Measurements from ENCODE around the gene RSPRY1.

- no peak for TF ChIP-seq GABPA (IDR thresholded peaks at IDR 0.05; ENCODE audit: low read depth)
- TF ChIP-seq YY1 (IDR thresholded peaks at IDR 0.05; ENCODE audit: low read depth), result no peak
- TF ChIP-seq, protein P1, sequence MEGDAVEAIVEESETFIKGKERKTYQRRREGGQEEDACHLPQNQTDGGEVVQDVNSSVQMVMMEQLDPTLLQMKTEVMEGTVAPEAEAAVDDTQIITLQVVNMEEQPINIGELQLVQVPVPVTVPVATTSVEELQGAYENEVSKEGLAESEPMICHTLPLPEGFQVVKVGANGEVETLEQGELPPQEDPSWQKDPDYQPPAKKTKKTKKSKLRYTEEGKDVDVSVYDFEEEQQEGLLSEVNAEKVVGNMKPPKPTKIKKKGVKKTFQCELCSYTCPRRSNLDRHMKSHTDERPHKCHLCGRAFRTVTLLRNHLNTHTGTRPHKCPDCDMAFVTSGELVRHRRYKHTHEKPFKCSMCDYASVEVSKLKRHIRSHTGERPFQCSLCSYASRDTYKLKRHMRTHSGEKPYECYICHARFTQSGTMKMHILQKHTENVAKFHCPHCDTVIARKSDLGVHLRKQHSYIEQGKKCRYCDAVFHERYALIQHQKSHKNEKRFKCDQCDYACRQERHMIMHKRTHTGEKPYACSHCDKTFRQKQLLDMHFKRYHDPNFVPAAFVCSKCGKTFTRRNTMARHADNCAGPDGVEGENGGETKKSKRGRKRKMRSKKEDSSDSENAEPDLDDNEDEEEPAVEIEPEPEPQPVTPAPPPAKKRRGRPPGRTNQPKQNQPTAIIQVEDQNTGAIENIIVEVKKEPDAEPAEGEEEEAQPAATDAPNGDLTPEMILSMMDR (IDR thresholded peaks at IDR 0.05), result no peak
These were observed 40.0 kb upstream of the RSPRY1 start for GRCh38 chr16:57146040-57146647.

All from SK-N-SH (cell line).